ENCODE results near the gene NRIP3. TPM values are rescaled to one million over a fixed set of nuclear protein-coding genes. Genes with fewer than 3 reads are reported as not detected.

The NRIP3 gene
- total and polyA plus RNA-seq, 9 of the 15 experiments (the other 6 are each of a cell fraction or from before 2014, with no cell fraction given), result 4.4 to 18.7 (median 11.6) TPM

DNA sequence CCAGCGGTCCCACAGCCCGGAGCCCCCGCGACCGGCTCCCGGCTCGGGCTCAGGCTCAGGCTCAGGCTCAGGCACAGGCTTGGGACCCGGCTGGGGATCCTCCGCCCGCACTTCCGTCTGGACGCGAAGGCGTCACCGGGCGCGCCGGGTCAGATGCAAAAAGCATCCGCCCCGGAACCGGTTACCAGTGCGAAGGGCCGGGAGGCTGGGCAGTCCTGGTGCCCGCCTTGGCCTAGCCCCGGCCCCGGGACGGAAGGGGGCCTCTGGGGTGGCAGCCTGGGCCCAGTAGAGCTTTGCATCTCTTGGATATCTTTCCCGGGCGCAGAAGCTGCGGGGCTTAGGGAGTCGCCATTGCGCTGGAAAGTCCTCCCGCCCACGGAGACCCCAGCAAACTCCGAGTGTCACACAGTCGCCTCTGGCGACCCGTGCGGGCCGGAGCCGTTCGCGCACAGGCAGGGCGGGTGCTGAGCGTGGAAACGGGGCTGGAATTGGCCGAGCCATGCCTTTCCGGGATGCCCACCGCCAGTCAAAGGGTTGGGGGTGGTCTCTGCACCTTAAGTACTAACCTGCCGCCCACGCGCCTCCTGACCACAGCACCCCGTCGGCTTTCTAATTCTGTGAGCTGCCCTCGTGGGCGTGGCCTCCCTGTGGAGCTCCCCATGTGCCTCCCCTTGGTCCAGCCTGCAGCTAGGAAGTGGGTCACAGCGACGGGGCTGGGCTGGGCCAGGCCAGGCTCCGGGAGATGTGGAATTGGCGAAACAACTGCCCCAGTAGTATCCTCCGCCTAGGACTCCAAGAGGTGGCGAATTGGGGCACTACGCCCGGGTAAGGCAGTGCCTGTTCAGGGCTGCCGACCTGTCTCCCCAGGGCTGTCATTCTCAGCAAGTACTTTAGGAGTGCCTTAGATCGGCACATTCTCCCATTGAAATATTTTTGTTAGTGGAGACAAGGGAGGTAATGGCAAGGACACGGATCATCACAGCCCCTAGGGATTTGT is 39.2 kb downstream of the NRIP3 start, which contains the start of gene TMEM9B (continued):
- TF ChIP-seq, protein P1, sequence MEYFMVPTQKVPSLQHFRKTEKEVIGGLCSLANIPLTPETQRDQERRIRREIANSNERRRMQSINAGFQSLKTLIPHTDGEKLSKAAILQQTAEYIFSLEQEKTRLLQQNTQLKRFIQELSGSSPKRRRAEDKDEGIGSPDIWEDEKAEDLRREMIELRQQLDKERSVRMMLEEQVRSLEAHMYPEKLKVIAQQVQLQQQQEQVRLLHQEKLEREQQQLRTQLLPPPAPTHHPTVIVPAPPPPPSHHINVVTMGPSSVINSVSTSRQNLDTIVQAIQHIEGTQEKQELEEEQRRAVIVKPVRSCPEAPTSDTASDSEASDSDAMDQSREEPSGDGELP (CRISPR knock-in tag; IDR thresholded peaks at IDR 0.05; ENCODE audit: borderline replicate concordance), result peak; percentile 88
- TF ChIP-seq HNRNPL (IDR thresholded peaks at IDR 0.05; ENCODE audit: low read depth, low read length) (peak; percentile 99), CHD4 (IDR thresholded peaks at IDR 0.05; ENCODE audit: insufficient read depth, insufficient replicate concordance, low read depth, low read length, poor library complexity, severe bottlenecking) (no peak), CCNT2 (IDR thresholded peaks at IDR 0.05; ENCODE audit: borderline replicate concordance, extremely low read depth, insufficient read length, low read depth, low read length) (peak; percentile 70), RBM17 (IDR thresholded peaks at IDR 0.05; ENCODE audit: borderline replicate concordance, low read depth, low read length) (no peak), ERF (CRISPR knock-in tag; IDR thresholded peaks at IDR 0.05) (peak; percentile 35; the same call in 1 of the 2 replicates), CXXC5 (CRISPR knock-in tag; IDR thresholded peaks at IDR 0.05) (peak; percentile 92), ZNF143 (CRISPR knock-in tag; IDR thresholded peaks at IDR 0.05) (no peak), BHLHE40 (IDR thresholded peaks at IDR 0.05; ENCODE audit: low read length) (0 out of 2 replicates have a peak, but pooled peaks have one; percentile 17), NUFIP1 (IDR thresholded peaks at IDR 0.05; ENCODE audit: partially characterized antibody) (no peak), XRCC5 (IDR thresholded peaks at IDR 0.05; ENCODE audit: low read depth, low read length) (0 out of 2 replicates have a peak, but pooled peaks have one; percentile 38), NFIX (CRISPR knock-in tag; IDR thresholded peaks at IDR 0.05; ENCODE audit: low read depth) (no peak), NFRKB (IDR thresholded peaks at IDR 0.05; ENCODE audit: low read depth) (no peak; the same call in 1 of the 2 replicates), GTF2E2 (tag; IDR thresholded peaks at IDR 0.05) (peak; percentile 30; the same call in 1 of the 2 replicates), POLR2AphosphoS5 (IDR thresholded peaks at IDR 0.05; ENCODE audit: control insufficient read depth, insufficient read depth, low read depth, low read length) (peak; percentile 84), RBM34 (IDR thresholded peaks at IDR 0.05; ENCODE audit: borderline replicate concordance, insufficient read depth, low read length) (0 out of 2 replicates have a peak, but pooled peaks have one; percentile 75)
- TF ChIP-seq, protein P2, sequence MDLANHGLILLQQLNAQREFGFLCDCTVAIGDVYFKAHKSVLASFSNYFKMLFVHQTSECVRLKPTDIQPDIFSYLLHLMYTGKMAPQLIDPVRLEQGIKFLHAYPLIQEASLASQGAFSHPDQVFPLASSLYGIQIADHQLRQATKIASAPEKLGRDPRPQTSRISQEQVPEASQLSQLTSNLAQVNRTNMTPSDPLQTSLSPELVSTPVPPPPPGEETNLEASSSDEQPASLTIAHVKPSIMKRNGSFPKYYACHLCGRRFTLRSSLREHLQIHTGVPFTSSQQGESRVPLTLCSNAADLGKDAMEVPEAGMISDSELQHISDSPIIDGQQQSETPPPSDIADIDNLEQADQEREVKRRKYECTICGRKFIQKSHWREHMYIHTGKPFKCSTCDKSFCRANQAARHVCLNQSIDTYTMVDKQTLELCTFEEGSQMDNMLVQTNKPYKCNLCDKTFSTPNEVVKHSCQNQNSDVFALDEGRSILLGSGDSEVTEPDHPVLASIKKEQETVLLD (IDR thresholded peaks at IDR 0.05), result no peak
- TF ChIP-seq, protein P3, sequence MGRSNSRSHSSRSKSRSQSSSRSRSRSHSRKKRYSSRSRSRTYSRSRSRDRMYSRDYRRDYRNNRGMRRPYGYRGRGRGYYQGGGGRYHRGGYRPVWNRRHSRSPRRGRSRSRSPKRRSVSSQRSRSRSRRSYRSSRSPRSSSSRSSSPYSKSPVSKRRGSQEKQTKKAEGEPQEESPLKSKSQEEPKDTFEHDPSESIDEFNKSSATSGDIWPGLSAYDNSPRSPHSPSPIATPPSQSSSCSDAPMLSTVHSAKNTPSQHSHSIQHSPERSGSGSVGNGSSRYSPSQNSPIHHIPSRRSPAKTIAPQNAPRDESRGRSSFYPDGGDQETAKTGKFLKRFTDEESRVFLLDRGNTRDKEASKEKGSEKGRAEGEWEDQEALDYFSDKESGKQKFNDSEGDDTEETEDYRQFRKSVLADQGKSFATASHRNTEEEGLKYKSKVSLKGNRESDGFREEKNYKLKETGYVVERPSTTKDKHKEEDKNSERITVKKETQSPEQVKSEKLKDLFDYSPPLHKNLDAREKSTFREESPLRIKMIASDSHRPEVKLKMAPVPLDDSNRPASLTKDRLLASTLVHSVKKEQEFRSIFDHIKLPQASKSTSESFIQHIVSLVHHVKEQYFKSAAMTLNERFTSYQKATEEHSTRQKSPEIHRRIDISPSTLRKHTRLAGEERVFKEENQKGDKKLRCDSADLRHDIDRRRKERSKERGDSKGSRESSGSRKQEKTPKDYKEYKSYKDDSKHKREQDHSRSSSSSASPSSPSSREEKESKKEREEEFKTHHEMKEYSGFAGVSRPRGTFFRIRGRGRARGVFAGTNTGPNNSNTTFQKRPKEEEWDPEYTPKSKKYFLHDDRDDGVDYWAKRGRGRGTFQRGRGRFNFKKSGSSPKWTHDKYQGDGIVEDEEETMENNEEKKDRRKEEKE (IDR thresholded peaks at IDR 0.05; ENCODE audit: borderline replicate concordance in 1 of 2, control insufficient read depth in 1 of 2, low read depth in 2 of 2, low read length in 1 of 2), result no peak
- TF ChIP-seq, protein P4, sequence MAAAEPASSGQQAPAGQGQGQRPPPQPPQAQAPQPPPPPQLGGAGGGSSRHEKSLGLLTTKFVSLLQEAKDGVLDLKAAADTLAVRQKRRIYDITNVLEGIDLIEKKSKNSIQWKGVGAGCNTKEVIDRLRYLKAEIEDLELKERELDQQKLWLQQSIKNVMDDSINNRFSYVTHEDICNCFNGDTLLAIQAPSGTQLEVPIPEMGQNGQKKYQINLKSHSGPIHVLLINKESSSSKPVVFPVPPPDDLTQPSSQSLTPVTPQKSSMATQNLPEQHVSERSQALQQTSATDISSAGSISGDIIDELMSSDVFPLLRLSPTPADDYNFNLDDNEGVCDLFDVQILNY (CRISPR knock-in tag; IDR thresholded peaks at IDR 0.05), result no peak

Measured in K562 (cell line).